ENCODE measurements around the gene PXDN. TPM values are rescaled to one million over a fixed set of nuclear protein-coding genes. Genes with fewer than 3 reads are reported as not detected.

Gene PXDN
- total RNA-seq, 1 experiment from 2014 or later, result 125 TPM

DNA sequence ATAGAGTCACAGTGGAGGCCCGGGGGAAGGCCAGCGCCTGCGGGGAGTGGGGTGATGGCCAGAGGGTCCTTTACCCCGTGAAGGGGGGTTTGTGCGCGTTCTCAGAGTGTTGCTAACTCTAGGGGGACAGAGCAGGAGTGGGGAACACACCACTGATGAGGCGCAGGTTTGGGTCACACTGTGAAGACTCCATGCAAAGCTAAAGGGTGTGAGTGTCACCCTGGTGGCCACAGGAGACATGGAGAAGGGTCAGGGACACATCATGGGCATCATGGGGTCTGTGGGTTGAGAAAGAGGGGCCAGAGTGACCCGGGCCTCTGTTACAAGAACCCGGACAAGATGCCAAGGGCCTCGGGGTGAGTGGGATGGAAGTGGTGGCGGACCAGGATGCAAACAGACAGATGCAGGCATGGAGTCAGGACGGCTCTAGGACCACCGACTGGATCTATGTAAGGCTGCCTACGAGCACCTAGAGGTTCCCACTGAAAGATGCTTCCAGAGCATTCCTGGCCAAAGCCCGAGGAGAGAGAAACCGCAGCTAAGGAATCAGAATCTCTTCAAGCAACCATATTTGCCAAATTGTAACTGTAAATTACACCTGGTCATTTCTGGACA is 84.3 kb downstream of the PXDN start:
- H3K27ac ChIP-seq (ENCODE audit: low read length), result no peak overlapping the region
- H3K4me2 ChIP-seq (ENCODE audit: low read length), result no peak overlapping the region
- H3K79me2 ChIP-seq (ENCODE audit: low read length), result no peaks in the 10 kb centered on the region
- no peaks in the 10 kb centered on the region for H4K20me1 ChIP-seq (ENCODE audit: low read length)
- peaks cover 64% of the 10 kb centered on the region for H3K36me3 ChIP-seq (ENCODE audit: low read depth, low read length)
- ChIA-PET POLR2A (ENCODE audit: unreplicated experiment) (no interaction called here), CTCF (no interaction called here)
- DNase-seq, result no peak
- no peak overlapping the region for H3K4me3 ChIP-seq (ENCODE audit: low read length)
- no peaks in the 10 kb centered on the region for H3F3A ChIP-seq (ENCODE audit: low read length, unreplicated experiment)
- H3K9me3 ChIP-seq (ENCODE audit: low read length), result no peaks in the 10 kb centered on the region
- ATAC-seq, result no peak
- H3K9me2 ChIP-seq (replicated peaks; ENCODE audit: low read length), result no peaks in the 10 kb centered on the region
- intact Hi-C loops (cut with micrococcal nuclease), result no loop called here
- H3K4me1 ChIP-seq (ENCODE audit: insufficient read depth, low read length), result peaks cover 8% of the 10 kb centered on the region
- BruUV-seq (replicated peaks), result no TSS peak
- H3K27me3 ChIP-seq (ENCODE audit: low read length), result no peaks in the 10 kb centered on the region
- TF ChIP-seq, protein P1, sequence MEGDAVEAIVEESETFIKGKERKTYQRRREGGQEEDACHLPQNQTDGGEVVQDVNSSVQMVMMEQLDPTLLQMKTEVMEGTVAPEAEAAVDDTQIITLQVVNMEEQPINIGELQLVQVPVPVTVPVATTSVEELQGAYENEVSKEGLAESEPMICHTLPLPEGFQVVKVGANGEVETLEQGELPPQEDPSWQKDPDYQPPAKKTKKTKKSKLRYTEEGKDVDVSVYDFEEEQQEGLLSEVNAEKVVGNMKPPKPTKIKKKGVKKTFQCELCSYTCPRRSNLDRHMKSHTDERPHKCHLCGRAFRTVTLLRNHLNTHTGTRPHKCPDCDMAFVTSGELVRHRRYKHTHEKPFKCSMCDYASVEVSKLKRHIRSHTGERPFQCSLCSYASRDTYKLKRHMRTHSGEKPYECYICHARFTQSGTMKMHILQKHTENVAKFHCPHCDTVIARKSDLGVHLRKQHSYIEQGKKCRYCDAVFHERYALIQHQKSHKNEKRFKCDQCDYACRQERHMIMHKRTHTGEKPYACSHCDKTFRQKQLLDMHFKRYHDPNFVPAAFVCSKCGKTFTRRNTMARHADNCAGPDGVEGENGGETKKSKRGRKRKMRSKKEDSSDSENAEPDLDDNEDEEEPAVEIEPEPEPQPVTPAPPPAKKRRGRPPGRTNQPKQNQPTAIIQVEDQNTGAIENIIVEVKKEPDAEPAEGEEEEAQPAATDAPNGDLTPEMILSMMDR (conservative IDR thresholded peaks at IDR 0.05; ENCODE audit: low read depth, low read length), result no peak
- TF ChIP-seq EZH2phosphoT487 (IDR thresholded peaks at IDR 0.05; ENCODE audit: borderline replicate concordance, low read length), result no peak
- TF ChIP-seq EZH2 (IDR thresholded peaks at IDR 0.05; ENCODE audit: low read length, unreplicated experiment), result no peak
- no peak overlapping the region for H2AFZ ChIP-seq (ENCODE audit: low read length)
- H3K9ac ChIP-seq (ENCODE audit: low read length), result no peak overlapping the region

DNA sequence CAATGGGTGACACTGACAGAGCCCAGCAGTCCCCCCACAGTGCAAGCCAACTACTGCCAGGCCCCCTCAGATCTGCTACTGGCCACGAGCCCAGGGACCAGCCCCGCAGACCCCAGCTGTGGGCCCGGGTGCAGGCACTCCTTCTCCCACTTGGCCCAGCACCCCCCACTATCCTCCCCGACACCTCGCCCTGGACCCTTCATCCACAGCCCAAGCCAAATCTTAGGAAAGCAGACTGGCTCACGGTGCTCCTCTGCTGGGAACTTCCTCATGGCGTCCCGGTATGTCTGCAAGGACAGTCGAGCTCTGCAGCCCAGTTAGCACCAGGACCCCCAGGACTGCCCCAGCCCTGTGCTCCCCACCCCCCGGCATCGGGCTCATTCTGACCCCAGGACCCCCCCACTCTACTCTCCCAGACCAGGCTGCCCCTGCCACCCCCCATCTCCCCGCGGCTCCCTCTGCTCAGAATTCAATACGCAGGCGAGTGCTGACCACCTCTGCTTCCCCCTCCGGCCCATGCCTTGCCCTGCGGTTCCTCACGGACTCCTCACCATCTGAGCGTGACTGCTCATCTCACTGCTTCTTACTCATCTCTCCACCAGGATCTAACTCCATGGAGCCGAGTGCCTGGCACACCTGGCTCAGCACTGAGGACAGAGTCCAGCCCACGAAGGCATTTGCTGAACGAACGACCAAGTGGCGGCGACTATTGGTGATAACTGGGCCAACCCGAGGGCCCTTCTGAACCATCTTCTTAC is 85.7 kb downstream of the PXDN start:
- intact Hi-C loops (cut with micrococcal nuclease), result no loop called here
- ATAC-seq, result no peak

More for the DNA sequence above, 85.7 kb downstream of the PXDN start:
- Histone ChIP-seq H3K27ac (ENCODE audit: low read length) (no peak overlapping the region), H2AFZ (ENCODE audit: low read length) (no peak overlapping the region), H3K36me3 (ENCODE audit: low read depth, low read length) (peaks cover 51% of the 10 kb centered on the region), H4K20me1 (ENCODE audit: low read length) (no peaks in the 10 kb centered on the region), H3K79me2 (ENCODE audit: low read length) (no peaks in the 10 kb centered on the region), H3K4me2 (ENCODE audit: low read length) (no peak overlapping the region), H3K4me1 (ENCODE audit: insufficient read depth, low read length) (peaks cover 22% of the 10 kb centered on the region), H3K9me2 (replicated peaks; ENCODE audit: low read length) (no peaks in the 10 kb centered on the region), H3K9me3 (ENCODE audit: low read length) (no peaks in the 10 kb centered on the region), H3K4me3 (ENCODE audit: low read length) (no peak overlapping the region), H3K27me3 (ENCODE audit: low read length) (no peaks in the 10 kb centered on the region), H3K9ac (ENCODE audit: low read length) (no peak overlapping the region), H3F3A (ENCODE audit: low read length, unreplicated experiment) (no peaks in the 10 kb centered on the region)
- TF ChIP-seq EZH2 (IDR thresholded peaks at IDR 0.05; ENCODE audit: low read length, unreplicated experiment) (no peak), EZH2phosphoT487 (IDR thresholded peaks at IDR 0.05; ENCODE audit: borderline replicate concordance, low read length) (no peak)
- TF ChIP-seq, protein P1 (conservative IDR thresholded peaks at IDR 0.05; ENCODE audit: low read depth, low read length), result no peak
- CTCF ChIA-PET, result no interaction called here
- BruUV-seq (replicated peaks), result no TSS peak
- DNase-seq, result no peak
- POLR2A ChIA-PET (ENCODE audit: unreplicated experiment), result no interaction called here

All from PC-3 (cell line).